Fibroblast of the conjunctiva (primary cell): Measurements from ENCODE around the gene TENM4.

Experiments used
- DNase-seq: peaks from one replicate; pipeline ENCODE4 v3.0.0-alpha.2; 2010; ENCODE audit warnings: low read depth

TENM4 gene

GRCh38 chr11:79174045-79175008 lies 266.5 kb downstream of the TENM4 start:
- DNase-seq, result no peak

DNA sequence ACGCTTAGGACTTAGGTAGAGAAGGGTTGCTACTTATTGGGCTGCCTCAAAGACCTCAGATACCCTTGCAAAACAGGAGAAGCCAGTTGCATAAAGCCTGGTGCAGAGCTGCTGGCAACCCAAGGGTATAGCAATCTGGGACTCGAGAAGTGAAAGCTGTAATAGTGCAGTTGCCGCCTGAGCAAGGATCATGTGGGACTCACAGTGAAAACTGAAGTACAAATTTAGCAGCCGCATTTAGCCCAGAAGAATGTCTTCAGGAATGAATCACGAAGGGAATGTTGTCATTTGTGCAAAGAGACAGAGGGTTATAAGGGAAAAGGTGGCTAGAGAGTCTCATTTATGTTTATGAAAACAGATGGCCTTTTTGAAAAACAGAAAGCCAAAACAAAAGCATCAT lies 267.2 kb downstream of the TENM4 start:
- no peak for DNase-seq

- no peak for DNase-seq
Observed at GRCh38 chr11:79170321-79170720, 270.5 kb downstream of the TENM4 start.

GRCh38 chr11:79168530-79169110 lies 272.2 kb downstream of the TENM4 start:
- DNase-seq, result no peak

DNA sequence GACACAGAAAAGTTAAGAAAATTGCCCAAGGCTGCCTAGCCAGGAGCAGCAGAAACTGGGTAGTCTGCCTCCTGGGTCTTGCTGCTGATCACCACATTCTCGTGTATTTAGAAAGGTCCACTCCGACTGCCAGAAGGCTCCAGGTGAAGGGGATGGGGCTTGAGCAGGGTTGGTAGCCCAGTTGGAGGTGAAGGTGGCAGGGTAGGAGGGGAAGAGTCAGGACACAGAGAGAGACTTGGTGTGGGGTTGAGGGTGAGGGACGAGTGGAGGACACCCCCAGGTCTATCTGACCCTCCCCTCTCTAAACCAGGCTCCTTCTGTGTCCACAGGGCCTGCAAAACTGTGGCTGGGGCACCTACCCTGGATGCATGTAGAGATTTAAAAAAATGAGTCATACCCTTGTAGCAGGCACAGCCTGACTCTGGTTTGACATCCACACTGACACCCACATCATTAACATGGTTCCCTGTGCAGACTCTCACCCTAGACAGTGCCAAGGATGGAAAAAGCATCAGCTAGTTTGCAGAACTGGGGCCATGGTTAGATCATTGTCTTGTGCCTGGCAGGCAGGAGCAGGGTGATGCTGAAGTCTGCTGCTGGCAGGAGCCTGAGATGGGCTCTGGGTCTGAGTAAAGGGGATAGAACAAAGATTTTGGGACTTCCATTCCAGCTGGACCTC lies 273.2 kb downstream of the TENM4 start:
- no peak for DNase-seq

- no peak for DNase-seq
Observed at GRCh38 chr11:79165908-79166307, 274.9 kb downstream of the TENM4 start.

- no peak for DNase-seq
Observed at GRCh38 chr11:79160791-79161403, 279.9 kb downstream of the TENM4 start.

- no peak for DNase-seq
Observed at GRCh38 chr11:79159657-79160450, 281.0 kb downstream of the TENM4 start.

GRCh38 chr11:79157738-79158137 lies 283.1 kb downstream of the TENM4 start:
- no peak for DNase-seq

GRCh38 chr11:79156031-79156430 lies 284.8 kb downstream of the TENM4 start:
- DNase-seq, result no peak

DNA sequence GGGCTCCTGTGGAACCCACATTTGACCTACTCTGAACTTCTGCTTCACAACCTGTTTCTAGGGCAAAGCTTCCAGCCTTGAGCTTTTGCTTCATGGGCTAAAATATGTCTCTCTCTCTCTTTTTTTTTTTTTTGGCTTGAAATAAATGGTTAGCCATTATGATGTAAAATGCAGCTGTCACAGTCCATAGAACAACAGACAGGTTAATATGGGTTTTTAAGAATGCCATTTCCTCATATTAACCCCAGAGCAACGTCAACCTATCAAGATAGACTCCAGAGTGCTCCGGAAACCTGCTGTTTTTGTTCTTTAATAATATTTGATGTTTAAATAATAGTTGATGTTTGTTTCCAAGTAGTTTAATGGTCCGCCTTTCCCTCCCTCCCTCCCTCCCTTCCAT lies 285.6 kb downstream of the TENM4 start:
- no peak for DNase-seq

DNA sequence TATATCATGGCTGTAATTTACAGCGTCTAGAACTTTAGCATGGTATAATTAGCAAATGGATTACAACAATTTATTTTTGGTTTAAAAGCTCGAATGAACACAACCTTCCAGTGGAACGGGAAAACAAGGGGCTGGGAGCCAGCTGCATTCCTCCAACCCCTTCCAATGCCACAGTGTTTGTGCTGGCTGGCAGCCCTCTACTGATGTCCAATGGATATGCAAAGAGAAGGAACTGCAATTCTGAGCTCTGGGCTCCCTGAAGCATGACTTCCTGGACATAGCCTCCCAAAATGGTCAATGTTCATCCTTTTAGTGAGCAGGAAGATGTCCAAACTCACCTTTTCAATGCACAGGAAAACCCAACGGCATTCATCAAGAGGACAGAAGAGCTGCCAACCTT lies 288.3 kb downstream of the TENM4 start:
- no peak for DNase-seq

DNA sequence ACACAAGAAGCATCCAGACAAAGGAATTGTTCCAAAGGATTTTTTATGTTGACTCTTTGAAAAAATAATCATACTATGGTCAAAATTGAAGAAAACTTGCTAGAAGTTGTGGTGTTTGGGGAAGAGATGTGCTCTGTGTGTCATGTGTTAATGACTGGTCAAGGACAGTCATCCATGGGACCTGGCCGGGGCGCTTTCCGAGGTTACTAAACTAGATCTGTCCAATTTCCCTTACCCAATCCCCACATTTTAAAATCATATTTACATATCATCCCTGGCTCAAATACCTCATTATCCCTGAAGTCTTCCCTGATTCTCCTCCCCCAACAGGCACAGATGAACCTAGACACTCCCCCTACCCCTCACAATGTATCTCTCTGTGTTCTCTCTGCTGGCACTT lies 289.4 kb downstream of the TENM4 start:
- no peak for DNase-seq

GRCh38 chr11:79150966-79151365 lies 289.9 kb downstream of the TENM4 start:
- no peak for DNase-seq

DNA sequence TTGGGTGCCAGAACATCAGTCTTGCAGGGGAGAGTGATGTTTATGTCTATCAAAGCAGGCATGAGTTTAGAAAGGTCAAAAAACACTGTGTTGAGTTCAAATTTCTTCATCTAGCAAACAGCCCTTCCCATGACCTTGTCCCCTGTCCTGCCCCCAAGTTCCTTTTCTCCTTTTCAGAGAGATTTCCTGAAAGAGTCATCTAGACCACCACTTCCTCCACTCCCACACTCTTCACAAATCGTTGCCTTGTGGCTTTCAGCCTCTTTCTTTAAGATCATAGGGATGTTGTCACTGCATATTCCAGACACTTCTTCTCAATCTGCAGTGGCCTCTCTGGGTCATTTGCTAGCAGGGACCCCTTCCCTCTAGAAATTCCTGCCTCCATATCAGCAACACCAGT lies 290.5 kb downstream of the TENM4 start:
- DNase-seq, result no peak

- DNase-seq, result no peak
Observed at GRCh38 chr11:79147731-79148130, 293.1 kb downstream of the TENM4 start.

GRCh38 chr11:79147011-79147410 lies 293.8 kb downstream of the TENM4 start:
- no peak for DNase-seq

- DNase-seq, result no peak
Observed at GRCh38 chr11:79139900-79140299, 300.9 kb downstream of the TENM4 start.

DNA sequence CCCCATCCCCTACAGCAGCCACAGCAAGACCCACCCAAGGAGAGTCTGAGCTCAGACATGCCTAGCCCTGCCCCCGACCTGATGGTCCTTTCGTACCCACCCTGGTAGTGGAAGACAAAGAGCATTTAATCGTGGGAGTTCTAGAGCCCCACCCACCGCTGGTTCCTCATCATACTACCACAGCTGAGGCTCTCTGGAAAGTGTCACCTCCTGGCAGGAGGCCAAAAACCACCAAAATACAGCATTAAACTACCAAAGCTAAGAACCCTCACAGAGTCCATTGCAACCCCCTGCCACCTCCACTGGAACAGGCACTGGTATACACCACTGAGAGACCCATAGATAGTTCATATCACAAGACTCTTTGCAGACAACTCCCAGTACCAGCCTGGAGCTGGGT lies 311.1 kb downstream of the TENM4 start:
- no peak for DNase-seq

DNA sequence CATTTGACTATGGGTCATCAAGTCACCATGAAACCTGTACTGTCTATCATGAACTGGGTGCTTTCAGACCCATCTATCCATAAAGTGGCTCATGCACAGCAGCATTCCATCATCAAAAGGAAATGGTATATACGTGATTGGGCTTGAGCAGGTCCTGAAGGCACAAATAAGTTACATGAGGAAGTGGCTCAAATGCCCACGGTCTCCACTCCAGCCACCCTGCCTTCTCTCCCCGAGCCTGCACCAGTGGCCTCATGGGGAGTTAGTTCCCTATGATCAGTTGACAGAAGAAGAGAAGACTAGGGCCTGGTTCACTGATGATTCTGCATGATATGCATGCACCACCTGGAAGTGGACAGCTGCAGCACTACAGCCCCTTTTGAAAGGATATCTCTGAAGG lies 312.5 kb downstream of the TENM4 start:
- DNase-seq, result no peak

DNA sequence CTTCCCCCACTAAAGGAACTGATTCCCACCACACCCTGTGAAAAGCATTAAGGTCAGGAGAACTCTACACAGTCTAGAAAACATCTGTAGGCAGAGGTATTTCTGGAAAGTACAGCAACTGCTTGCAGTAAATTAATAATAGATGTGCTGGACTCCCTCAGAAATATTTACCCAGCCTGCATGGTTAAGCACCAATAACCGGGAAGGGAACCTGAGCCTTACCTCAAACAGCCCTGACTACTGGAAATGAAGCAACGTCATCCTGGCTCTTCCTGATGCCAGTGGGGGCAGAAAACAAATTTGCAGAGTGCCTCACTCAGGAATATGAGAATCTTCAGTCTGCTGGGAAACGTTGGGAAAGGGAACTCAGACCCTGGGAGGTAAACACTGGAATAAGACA lies 318.1 kb downstream of the TENM4 start:
- DNase-seq, result no peak

DNA sequence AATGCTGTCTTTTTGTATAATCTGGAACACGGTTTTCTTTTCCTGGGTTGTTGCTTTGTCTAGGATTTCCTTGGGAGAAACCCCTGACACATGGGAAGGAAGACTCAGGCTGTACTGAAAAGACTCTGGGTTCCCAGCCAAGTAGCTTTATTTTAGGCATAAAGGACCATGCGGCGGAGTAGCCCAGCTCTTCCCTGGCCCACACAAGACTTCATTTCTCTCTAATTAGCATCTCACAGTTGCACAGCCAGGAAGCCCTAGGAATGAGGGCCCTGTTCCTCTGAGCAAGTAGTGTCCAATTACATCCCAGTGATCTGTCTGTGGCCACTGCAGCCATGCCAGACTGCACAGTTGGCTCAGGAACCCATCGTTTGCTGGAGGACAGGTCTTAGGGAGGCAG lies 319.5 kb downstream of the TENM4 start:
- no peak for DNase-seq
